Left lung (tissue), 14 donors: ENCODE results near the gene UBR3. TPM values are rescaled to one million over a fixed set of nuclear protein-coding genes. Genes with fewer than 3 reads are reported as not detected.
A peak's percentile ranks its signal among the peaks of the same experiment; 100 is the strongest.

Experiments
- ATAC-seq: fragments of 200-7000 bp; cut with Tn5 transposase; one replicate; pipeline ENCODE4 v1.9.1; 2020; ENCODE audit warnings: moderate library complexity
- DNase-seq, 4 donors: peaks; one replicate each; pipeline ENCODE4 v3.0.0-alpha.2; 2013 to 2020
- H3K27ac ChIP-seq, 2 donors: fragments of 200-600 bp; sonication (generic) in 1 of 2; one replicate each; pipeline versions ENCODE4 v1.5.0 to v1.8.0; 2020 to 2021
- H3K27me3 ChIP-seq, 2 donors: fragments of 200-600 bp; sonication (generic) in 1 of 2; one replicate each; pipeline versions ENCODE4 v1.5.0 to v1.8.0; 2020 to 2021
- H3K36me3 ChIP-seq, 2 donors: fragments of 200-600 bp; sonication (generic) in 1 of 2; one replicate each; pipeline versions ENCODE4 v1.5.0 to v1.8.0; 2020 to 2021
- H3K4me1 ChIP-seq, 2 donors: fragments of 200-600 bp; one replicate each; pipeline ENCODE4 v1.8.0; 2021
- H3K4me3 ChIP-seq, 2 donors: fragments of 200-600 bp; sonication (generic) in 1 of 2; one replicate each; pipeline versions ENCODE4 v1.5.0 to v1.8.0; 2020 to 2021; ENCODE audit warnings: mild to moderate bottlenecking in 1 of 2
- H3K9me3 ChIP-seq, 2 donors: fragments of 200-600 bp; sonication (generic) in 1 of 2; one replicate each; pipeline versions ENCODE4 v1.5.0 to v1.8.0; 2020 to 2021
- CTCF ChIP-seq, 2 donors: fragments of 200-600 bp; sonication (generic) in 1 of 2; IDR thresholded peaks; one replicate each; pipeline versions ENCODE4 v1.5.0 to v1.8.0; 2021; ENCODE audit warnings: antibody characterized with exemption in 2 of 2
- intact Hi-C, 2 donors: fragments of 100-400 bp; cut with DNase I; formaldehyde crosslinking; loops; one replicate each; pipeline versions ENCODE4 v1.11.2 to v1.14.2; 2022
- long read RNA-seq, 12 donors: library from polyadenylated mRNA in 2 of 12; unstranded in 2 of 12; transcript quantifications; one replicate each; pipeline ENCODE4 v2.0.0 and lab custom pipeline, GENCODE V29; 2019 to 2026
- polyA plus RNA-seq, 6 donors: library from polyadenylated mRNA; unstranded; fragments of 120-200 nt; gene quantifications; one replicate each; pipeline ENCODE4 v1.2.1, GENCODE V29; 2013; ENCODE audit not compliant: insufficient read length in 6 of 6
- total RNA-seq, 2 donors: library from RNA; stranded (reverse); fragmentation: NEBNext Ultra II Directional; extraction: Animal tissue kit (Norgen Biotek cat#: 25700); gene quantifications; one replicate each; pipeline ENCODE4 v1.2.1, GENCODE V29; 2021
- donor health status: DM: no; HTN: yes; CAD: no.
- donor health status: DM: no; HTN: no; CAD: no.

Gene UBR3, protein sequence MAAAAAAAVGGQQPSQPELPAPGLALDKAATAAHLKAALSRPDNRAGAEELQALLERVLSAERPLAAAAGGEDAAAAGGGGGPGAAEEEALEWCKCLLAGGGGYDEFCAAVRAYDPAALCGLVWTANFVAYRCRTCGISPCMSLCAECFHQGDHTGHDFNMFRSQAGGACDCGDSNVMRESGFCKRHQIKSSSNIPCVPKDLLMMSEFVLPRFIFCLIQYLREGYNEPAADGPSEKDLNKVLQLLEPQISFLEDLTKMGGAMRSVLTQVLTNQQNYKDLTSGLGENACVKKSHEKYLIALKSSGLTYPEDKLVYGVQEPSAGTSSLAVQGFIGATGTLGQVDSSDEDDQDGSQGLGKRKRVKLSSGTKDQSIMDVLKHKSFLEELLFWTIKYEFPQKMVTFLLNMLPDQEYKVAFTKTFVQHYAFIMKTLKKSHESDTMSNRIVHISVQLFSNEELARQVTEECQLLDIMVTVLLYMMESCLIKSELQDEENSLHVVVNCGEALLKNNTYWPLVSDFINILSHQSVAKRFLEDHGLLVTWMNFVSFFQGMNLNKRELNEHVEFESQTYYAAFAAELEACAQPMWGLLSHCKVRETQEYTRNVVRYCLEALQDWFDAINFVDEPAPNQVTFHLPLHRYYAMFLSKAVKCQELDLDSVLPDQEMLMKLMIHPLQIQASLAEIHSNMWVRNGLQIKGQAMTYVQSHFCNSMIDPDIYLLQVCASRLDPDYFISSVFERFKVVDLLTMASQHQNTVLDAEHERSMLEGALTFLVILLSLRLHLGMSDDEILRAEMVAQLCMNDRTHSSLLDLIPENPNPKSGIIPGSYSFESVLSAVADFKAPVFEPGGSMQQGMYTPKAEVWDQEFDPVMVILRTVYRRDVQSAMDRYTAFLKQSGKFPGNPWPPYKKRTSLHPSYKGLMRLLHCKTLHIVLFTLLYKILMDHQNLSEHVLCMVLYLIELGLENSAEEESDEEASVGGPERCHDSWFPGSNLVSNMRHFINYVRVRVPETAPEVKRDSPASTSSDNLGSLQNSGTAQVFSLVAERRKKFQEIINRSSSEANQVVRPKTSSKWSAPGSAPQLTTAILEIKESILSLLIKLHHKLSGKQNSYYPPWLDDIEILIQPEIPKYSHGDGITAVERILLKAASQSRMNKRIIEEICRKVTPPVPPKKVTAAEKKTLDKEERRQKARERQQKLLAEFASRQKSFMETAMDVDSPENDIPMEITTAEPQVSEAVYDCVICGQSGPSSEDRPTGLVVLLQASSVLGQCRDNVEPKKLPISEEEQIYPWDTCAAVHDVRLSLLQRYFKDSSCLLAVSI (N-terminal part only)
- total RNA-seq (10 to 100 TPM; 33.2 to 45.7 TPM), polyA plus RNA-seq (10 to 100 TPM; 37.4 to 48.0 (median 40.7) TPM)
- long read RNA-seq, donor 1, partial matches to known transcripts, result 5 of 6 reads
- long read RNA-seq, donor 1, other reads (novel, unspliced or antisense), result 0 of 6 reads
- long read RNA-seq, donor 2, result 0 reads
- long read RNA-seq, donor 3, partial matches to known transcripts, result 0 of 2 reads
- long read RNA-seq, donor 3, other reads (novel, unspliced or antisense), result 0 of 2 reads
- long read RNA-seq, donor 4, partial matches to known transcripts, result 0 of 1 reads
- long read RNA-seq, donor 4, other reads (novel, unspliced or antisense), result 1 of 1 reads
- long read RNA-seq, donor 5, result 0 reads
- long read RNA-seq, donor 6, partial matches to known transcripts, result 0 of 1 reads
- long read RNA-seq, donor 6, other reads (novel, unspliced or antisense), result 0 of 1 reads
- long read RNA-seq, donor 7, result 0 reads
- long read RNA-seq, donor 8, full-length matches to known transcripts, result 2 of 2 reads
- long read RNA-seq, donor 8, partial matches to known transcripts, result 0 of 2 reads
- long read RNA-seq, donor 8, other reads (novel, unspliced or antisense), result 0 of 2 reads
- long read RNA-seq, donor 9, result 0 reads
- long read RNA-seq, donor 10, result 0 reads
- long read RNA-seq, donor 11, full-length matches to known transcripts, result 3 of 3 reads
- long read RNA-seq, donor 11, partial matches to known transcripts, result 0 of 3 reads
- long read RNA-seq, donor 11, other reads (novel, unspliced or antisense), result 0 of 3 reads
- long read RNA-seq, donor 12, full-length matches to known transcripts, result 2 of 2 reads
- long read RNA-seq, donor 12, partial matches to known transcripts, result 0 of 2 reads
- long read RNA-seq, donor 12, other reads (novel, unspliced or antisense), result 0 of 2 reads

- Histone ChIP-seq H3K27ac (peak within 1 kb of the TSS; percentile 90 to 91), H3K36me3 (no peaks in the 10 kb centered on the region), H3K4me1 (peaks cover 8 to 44% of the 10 kb centered on the region in 2 donors), H3K4me3 (peak within 1 kb of the TSS; percentile 71 to 88), H3K27me3 (no peaks in the 10 kb centered on the region), H3K9me3 (no peaks in the 10 kb centered on the region)
- intact Hi-C loops, result loop anchor here in 1 of 2 donors (5.0 kb wide), 1 partner anchor 100 kb away; no protein-coding TSS in a partner anchor
- DNase-seq (peak; percentile 92 to 98 (median 96)), ATAC-seq (peak; percentile 85)
- no peak for TF ChIP-seq CTCF (IDR thresholded peaks at IDR 0.05)
Measured at GRCh38 chr2:169827272-169828140, at the start of gene UBR3. UBR3 (plus strand) TSS chr2:169827454; CDS start chr2:169827508, 54 bp downstream.

GRCh38 chr2:169778446-169778845, 48.8 kb upstream of the UBR3 start:
- Histone ChIP-seq H3K27ac (no peak overlapping the region), H3K9me3 (no peaks in the 10 kb centered on the region), H3K36me3 (no peaks in the 10 kb centered on the region), H3K27me3 (no peaks in the 10 kb centered on the region), H3K4me1 (no peaks in the 10 kb centered on the region), H3K4me3 (no peak overlapping the region)
- no peak for ATAC-seq
- intact Hi-C loops, result no loop called here
- no peak for TF ChIP-seq CTCF (IDR thresholded peaks at IDR 0.05)
- no peak for DNase-seq

DNA sequence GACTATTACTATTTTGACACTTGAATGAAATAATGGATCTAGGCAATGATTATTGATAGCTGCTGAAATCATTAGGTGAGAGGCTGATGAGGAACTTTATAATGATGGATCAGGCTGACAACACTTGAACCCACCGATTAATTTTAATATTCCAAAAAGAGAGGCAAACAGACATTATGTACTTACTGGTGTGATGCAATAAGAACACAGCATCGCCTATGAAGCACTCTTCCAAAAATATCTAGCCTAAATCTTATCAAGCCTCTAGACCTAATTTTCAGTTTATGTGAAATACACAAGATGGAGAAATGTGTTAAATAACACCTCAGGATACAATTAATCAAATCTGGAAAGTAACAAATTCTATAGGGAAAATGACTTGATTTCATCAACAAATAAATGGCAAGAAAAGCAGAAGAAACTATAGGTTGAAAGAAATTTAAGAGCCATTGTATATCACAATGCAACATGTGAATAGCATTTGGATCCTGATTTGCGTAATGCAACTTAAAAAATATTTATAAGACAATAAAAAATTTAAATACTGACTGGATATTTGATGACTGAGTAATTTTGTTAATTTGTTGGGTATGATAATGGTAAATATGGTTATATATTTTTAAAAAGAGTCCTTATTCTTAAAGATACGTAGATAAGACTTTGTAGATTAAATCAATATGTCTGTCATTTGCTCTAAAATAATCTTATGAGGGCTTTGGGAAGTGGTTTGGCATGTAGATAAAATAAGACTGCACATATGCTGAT, 45.8 kb upstream of the UBR3 start:
- H3K4me1 ChIP-seq, result no peaks in the 10 kb centered on the region
- ATAC-seq (no peak), DNase-seq (no peak)
- H3K4me3 ChIP-seq, result no peak overlapping the region
- H3K9me3 ChIP-seq, result no peaks in the 10 kb centered on the region
- no peaks in the 10 kb centered on the region for H3K27me3 ChIP-seq
- intact Hi-C loops, result no loop called here
- TF ChIP-seq CTCF (IDR thresholded peaks at IDR 0.05), result no peak
- no peak overlapping the region for H3K27ac ChIP-seq
- H3K36me3 ChIP-seq, result no peaks in the 10 kb centered on the region
